Kidney (tissue), 14 donors: Measurements from ENCODE around the gene OSGEP. TPM values are rescaled to one million over a fixed set of nuclear protein-coding genes. Genes with fewer than 3 reads are reported as not detected.
"Not testable (repeated sequence)": the region's sequence is repeated elsewhere in the genome, so short reads cannot be mapped to it uniquely, and the experiment has no call there.

Source experiments
- DNase-seq, 5 donors: peaks; one replicate each; pipeline ENCODE4 v3.0.0-alpha.2; 2013 to 2020
- FAIRE-seq: peaks from 2 replicates; lab custom pipeline; 2012; peaks lifted over from hg19 to GRCh38; lab: Jason Lieb, UNC
- H3K27ac ChIP-seq, 2 donors: one replicate each; pipeline ENCODE4 v1.7.0; 2013; ENCODE audit warnings: low read depth in 2 of 2, low read length in 2 of 2, inconsistent platforms in 1 of 2
- H3K27me3 ChIP-seq: one replicate; pipeline ENCODE4 v1.7.1; 2013; ENCODE audit warnings: low read length, inconsistent platforms; ENCODE audit not compliant: control insufficient read depth, insufficient read depth
- H3K36me3 ChIP-seq, 3 donors: one replicate each; pipeline versions ENCODE4 v1.7.0 to v1.7.1; 2013; ENCODE audit warnings: low read length in 3 of 3, control low read depth in 1 of 3, inconsistent platforms in 1 of 3; ENCODE audit not compliant: insufficient read depth in 3 of 3, control insufficient read depth in 2 of 3
- H3K4me1 ChIP-seq, 3 donors: one replicate each; pipeline versions ENCODE4 v1.7.0 to v1.7.1; 2013; ENCODE audit warnings: low read length in 3 of 3, inconsistent platforms in 1 of 3, low read depth in 1 of 3; ENCODE audit not compliant: control insufficient read depth in 2 of 3, insufficient read depth in 2 of 3
- H3K4me3 ChIP-seq, 3 donors: one replicate each; pipeline versions ENCODE4 v1.7.0 to v1.8.1; 2013; ENCODE audit warnings: low read length in 3 of 3, control low read depth in 1 of 3, inconsistent platforms in 1 of 3
- H3K9ac ChIP-seq, 3 donors: one replicate each; pipeline versions ENCODE4 v1.7.0 to v1.7.1; 2013; ENCODE audit warnings: low read length in 3 of 3, control low read depth in 1 of 3, inconsistent platforms in 1 of 3
- H3K9me3 ChIP-seq, 3 donors: one replicate each; pipeline versions ENCODE4 v1.7.0 to v1.7.1; 2013; ENCODE audit warnings: low read length in 3 of 3, control low read depth in 1 of 3, inconsistent platforms in 1 of 3; ENCODE audit not compliant: control insufficient read depth in 2 of 3, insufficient read depth in 1 of 3
- CTCF ChIP-seq: IDR thresholded peaks from 3 replicates; pipeline ENCODE4 v1.5.1; 2012; ENCODE audit warnings: mild to moderate bottlenecking, moderate library complexity, borderline replicate concordance; ENCODE audit not compliant: insufficient read depth; ENCODE audit errors: extremely low read depth
- intact Hi-C: fragments of 100-400 bp; cut with DNase I; formaldehyde crosslinking; loops from one replicate; pipeline ENCODE4 v1.11.1; 2022
- polyA plus RNA-seq: library from polyadenylated mRNA; stranded (reverse); fragments of 350-450 nt; fragmentation: Illumina TruSeq; extraction: RNeasy Lipid Tissue Mini Kit (QIAGEN cat#74804); gene quantifications from one replicate; pipeline ENCODE4 v1.2.3, GENCODE V29; 2014; ENCODE audit warnings: low read depth, low replicate concordance; ENCODE audit not compliant: insufficient read depth
- total RNA-seq: library from RNA; stranded (reverse); fragmentation: NEBNext Ultra II Directional; extraction: Animal tissue kit (Norgen Biotek cat#: 25700); gene quantifications from one replicate; pipeline ENCODE4 v1.2.1, GENCODE V29; 2021
- donor health status: control.
- donor health status: control.
- donor health status: control.
- donor health status: control.
- donor health status: control.
- donor health status: DM: yes; HTN: yes; CAD: no.
- donor health status: Normal renal cell carcinoma (clear cell type).

Gene OSGEP
- total and polyA plus RNA-seq, 2 donors from 2014 or later: 30.3 to 32.4 TPM

DNA sequence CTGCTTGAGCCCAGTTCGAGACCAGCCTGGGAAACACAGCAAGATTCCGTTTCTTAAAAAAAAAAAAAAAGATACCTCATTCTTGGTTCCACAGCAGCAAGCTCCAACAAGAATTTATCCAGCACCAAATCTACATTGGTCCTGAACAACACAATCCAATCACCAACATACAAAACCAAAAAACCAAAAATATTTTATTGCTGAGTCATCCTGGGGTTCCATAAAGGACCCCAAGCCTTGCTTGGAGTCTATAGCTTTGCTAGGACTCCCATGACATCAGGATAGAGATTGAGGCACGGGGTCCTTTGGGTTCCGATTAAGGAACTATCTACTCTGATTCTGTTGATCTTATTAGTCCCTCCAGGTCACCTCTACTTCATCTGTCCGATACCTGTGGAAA, 7.7 kb downstream of the OSGEP start:
- H3K4me3 ChIP-seq: no peak overlapping the region
- no peak overlapping the region for H3K27ac ChIP-seq
- FAIRE-seq (no peak), DNase-seq (no peak)
- H3K27me3 ChIP-seq: no peaks in the 10 kb centered on the region
- H3K4me1 ChIP-seq: no peaks in the 10 kb centered on the region
- TF ChIP-seq CTCF: no peak
- no peaks in the 10 kb centered on the region for H3K9me3 ChIP-seq
- H3K9ac ChIP-seq: no peak overlapping the region
- H3K36me3 ChIP-seq: peaks cover 12 to 53% (median 32%) of the 10 kb centered on the region in 3 donors
- intact Hi-C loops: no loop called here

GRCh38 chr14:20443650-20444049, 11.0 kb downstream of the OSGEP start:
- H3K27me3 ChIP-seq, intact Hi-C loops, H3K27ac ChIP-seq, H3K4me3 ChIP-seq, H3K9ac ChIP-seq, H3K4me1 ChIP-seq, DNase-seq, H3K9me3 ChIP-seq, FAIRE-seq: not testable (repeated sequence)
- H3K36me3 ChIP-seq: peaks cover 4 to 30% (median 17%) of the 10 kb centered on the region in 3 donors

GRCh38 chr14:20441461-20441860, 13.2 kb downstream of the OSGEP start:
- H3K9ac ChIP-seq: no peak overlapping the region
- H3K27ac ChIP-seq: no peak overlapping the region
- no peak for FAIRE-seq
- no peaks in the 10 kb centered on the region for H3K4me1 ChIP-seq
- peaks cover 0 to 8% (median 0%) of the 10 kb centered on the region in 3 donors for H3K36me3 ChIP-seq
- no peaks in the 10 kb centered on the region for H3K27me3 ChIP-seq
- no peak for DNase-seq
- H3K4me3 ChIP-seq: no peak overlapping the region
- H3K9me3 ChIP-seq: no peaks in the 10 kb centered on the region
- TF ChIP-seq CTCF: no peak
- intact Hi-C loops: no loop called here

DNA sequence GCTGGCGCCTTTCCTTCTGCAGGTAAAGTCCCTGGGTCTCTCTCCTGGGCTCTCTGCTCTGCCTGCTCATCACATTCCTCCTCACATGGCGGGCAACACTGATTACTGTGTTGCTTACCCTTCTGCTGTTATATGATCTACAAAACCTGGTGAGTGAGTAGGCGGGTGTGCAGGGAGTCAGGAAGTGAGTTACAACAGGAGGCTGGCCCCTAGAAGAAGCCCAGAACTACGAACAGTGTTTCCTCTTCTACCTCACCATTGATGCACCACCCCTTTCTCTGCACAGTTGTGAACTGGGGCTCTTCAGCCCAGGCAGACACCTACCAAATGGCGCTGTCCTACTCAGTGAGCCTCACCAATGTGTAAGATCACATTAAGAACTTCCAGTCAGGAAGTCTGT, 13.7 kb downstream of the OSGEP start:
- FAIRE-seq: no peak
- no peak for DNase-seq
- no peak for TF ChIP-seq CTCF
- H3K27ac ChIP-seq: no peak overlapping the region
- H3K27me3 ChIP-seq: no peaks in the 10 kb centered on the region
- intact Hi-C loops: no loop called here
- H3K9ac ChIP-seq: no peak overlapping the region
- H3K4me1 ChIP-seq: no peaks in the 10 kb centered on the region
- no peaks in the 10 kb centered on the region for H3K9me3 ChIP-seq
- no peak overlapping the region for H3K4me3 ChIP-seq
- peaks cover 0 to 5% (median 0%) of the 10 kb centered on the region in 3 donors for H3K36me3 ChIP-seq
